Neutrophil (primary cell): ENCODE data around the gene FRMD7.

Experiments
- H3K27ac ChIP-seq: fragments of 200-600 bp; sonication (generic); 2 replicates; pipeline ENCODE4 v1.5.1; 2016; ENCODE audit warnings: mild to moderate bottlenecking, moderate library complexity
- H3K27me3 ChIP-seq: fragments of 200-600 bp; sonication (generic); 2 replicates; pipeline ENCODE4 v1.6.0; 2016; ENCODE audit warnings: mild to moderate bottlenecking
- H3K36me3 ChIP-seq: fragments of 200-600 bp; sonication (generic); 2 replicates; pipeline ENCODE4 v1.5.1; 2017
- H3K4me1 ChIP-seq, 2 experiments: fragments of 200-600 bp in 1 of 2; sonication (generic) in 1 of 2; 1 replicate in 1 of 2; 2 replicates in 1 of 2; pipeline versions ENCODE4 v1.5.1 to v1.6.1; 2013 to 2016; ENCODE audit warnings: low read depth in 1 of 2, low read length in 1 of 2, mild to moderate bottlenecking in 1 of 2, moderate library complexity in 1 of 2; ENCODE audit not compliant: control insufficient read depth in 1 of 2, insufficient read depth in 1 of 2
- H3K4me3 ChIP-seq, 2 experiments: fragments of 200-600 bp in 1 of 2; sonication (generic) in 1 of 2; 1 replicate in 1 of 2; 2 replicates in 1 of 2; pipeline ENCODE4 v1.5.1; 2013 to 2016; ENCODE audit warnings: low read depth in 1 of 2, low read length in 1 of 2, mild to moderate bottlenecking in 1 of 2, moderate library complexity in 1 of 2
- H3K9me3 ChIP-seq: fragments of 200-600 bp; sonication (generic); 2 replicates; pipeline ENCODE4 v1.5.1; 2016
- CTCF ChIP-seq: fragments of 200-600 bp; sonication (generic); IDR thresholded peaks from 2 replicates; pipeline ENCODE4 v1.5.1; 2016; ENCODE audit warnings: antibody characterized with exemption

The FRMD7 gene

GRCh38 chrX:132045456-132045855, 82.4 kb downstream of the FRMD7 start:
- H3K4me1 ChIP-seq, result peaks cover 0 to 10% of the 10 kb centered on the region in 2 experiments
- H3K4me3 ChIP-seq, result no peak overlapping the region
- no peaks in the 10 kb centered on the region for H3K9me3 ChIP-seq
- no peak for TF ChIP-seq CTCF
- H3K27me3 ChIP-seq, result no peaks in the 10 kb centered on the region
- peak overlapping the region; percentile 41 for H3K27ac ChIP-seq
- no peaks in the 10 kb centered on the region for H3K36me3 ChIP-seq

GRCh38 chrX:132044953-132045352, 82.9 kb downstream of the FRMD7 start:
- no peak for TF ChIP-seq CTCF
- Histone ChIP-seq H3K27me3 (no peaks in the 10 kb centered on the region), H3K4me1 (peaks cover 0 to 10% of the 10 kb centered on the region in 2 experiments), H3K4me3 (no peak overlapping the region), H3K27ac (peak overlapping the region; percentile 41), H3K36me3 (no peaks in the 10 kb centered on the region), H3K9me3 (no peaks in the 10 kb centered on the region)

GRCh38 chrX:132043977-132044376, 83.8 kb downstream of the FRMD7 start:
- no peaks in the 10 kb centered on the region for H3K36me3 ChIP-seq
- no peak overlapping the region for H3K4me3 ChIP-seq
- H3K27me3 ChIP-seq, result no peaks in the 10 kb centered on the region
- H3K4me1 ChIP-seq, result peaks cover 0 to 10% of the 10 kb centered on the region in 2 experiments
- H3K9me3 ChIP-seq, result no peaks in the 10 kb centered on the region
- TF ChIP-seq CTCF, result no peak
- H3K27ac ChIP-seq, result peak overlapping the region; percentile 20

GRCh38 chrX:132041015-132041414, 86.8 kb downstream of the FRMD7 start:
- H3K27me3 ChIP-seq, result no peaks in the 10 kb centered on the region
- H3K4me3 ChIP-seq, result no peak overlapping the region
- no peak for TF ChIP-seq CTCF
- no peaks in the 10 kb centered on the region for H3K9me3 ChIP-seq
- no peaks in the 10 kb centered on the region for H3K36me3 ChIP-seq
- H3K4me1 ChIP-seq, result peaks cover under 1 to 16% of the 10 kb centered on the region in 2 experiments
- no peak overlapping the region for H3K27ac ChIP-seq

GRCh38 chrX:132040066-132040465, 87.8 kb downstream of the FRMD7 start:
- no peaks in the 10 kb centered on the region for H3K9me3 ChIP-seq
- TF ChIP-seq CTCF, result no peak
- no peak overlapping the region for H3K27ac ChIP-seq
- H3K36me3 ChIP-seq, result no peaks in the 10 kb centered on the region
- no peak overlapping the region for H3K4me3 ChIP-seq
- no peaks in the 10 kb centered on the region for H3K27me3 ChIP-seq
- peaks cover 5 to 16% of the 10 kb centered on the region in 2 experiments for H3K4me1 ChIP-seq
